ENCODE results near the gene GLP1R. TPM values are rescaled to one million over a fixed set of nuclear protein-coding genes. Genes with fewer than 3 reads are reported as not detected.

Gene GLP1R
- total RNA-seq (2021; ENCODE audit: unreplicated experiment) (not detected), Bru-seq, nascent RNA (not detected), BruChase-seq, experiment 1, labeled RNA remaining after a 6-hour chase (percentile 3 among the genes with signal in this experiment), BruChase-seq, experiment 2, labeled RNA remaining after a 2-hour chase (not detected)
- polyA plus RNA-seq (2012), result not detected in 2 replicates
- long read RNA-seq, result 0 reads

- no peak within 1 kb of the TSS for H3K4me2 ChIP-seq (ENCODE audit: low read length)
- POLR2A ChIA-PET, result no interaction called here
- TF ChIP-seq JUND (IDR thresholded peaks at IDR 0.05) (no peak), ZBTB33 (IDR thresholded peaks at IDR 0.05; ENCODE audit: extremely low read depth, insufficient replicate concordance, low read length) (no peak), SIN3A (IDR thresholded peaks at IDR 0.05; ENCODE audit: low read depth) (no peak), SP1 (IDR thresholded peaks at IDR 0.05; ENCODE audit: low read depth) (no peak), EGR1 (IDR thresholded peaks at IDR 0.05; ENCODE audit: low read depth) (no peak), CEBPB (IDR thresholded peaks at IDR 0.05; ENCODE audit: low read depth) (no peak), CTCF (IDR thresholded peaks at IDR 0.05 in 2 of 3, conservative IDR thresholded peaks at IDR 0.05 in 1 of 3; ENCODE audit: borderline replicate concordance in 1 of 3, insufficient read depth in 1 of 3, low read depth in 2 of 3, low read length in 2 of 3) (no peak), YY1 (IDR thresholded peaks at IDR 0.05; ENCODE audit: extremely low read depth, insufficient replicate concordance, low read depth, low read length) (no peak), SRF (IDR thresholded peaks at IDR 0.05; ENCODE audit: low read depth) (no peak), FOSL1 (IDR thresholded peaks at IDR 0.05; ENCODE audit: low read depth) (no peak), REST (IDR thresholded peaks at IDR 0.05; ENCODE audit: low read depth) (no peak), EZH2phosphoT487 (IDR thresholded peaks at IDR 0.05; ENCODE audit: borderline replicate concordance) (no peak), TCF7L2 (IDR thresholded peaks at IDR 0.05; ENCODE audit: borderline replicate concordance, extremely low read depth, insufficient read depth, insufficient read length) (no peak), RAD21 (IDR thresholded peaks at IDR 0.05; ENCODE audit: low read depth) (no peak), ATF3 (IDR thresholded peaks at IDR 0.05) (no peak), ELF1 (IDR thresholded peaks at IDR 0.05; ENCODE audit: borderline replicate concordance, low read depth) (no peak)
These were observed at the start of gene GLP1R for GRCh38 chr6:39048481-39049399. TSS of gene GLP1R (plus strand) at chr6:39048781. CDS start at chr6:39048841, 60 bp downstream.

More at GRCh38 chr6:39048481-39049399, at the start of gene GLP1R:
- Histone ChIP-seq H3K9me2 (ENCODE audit: insufficient read depth) (no peaks in the 10 kb centered on the region), H3K27ac (ENCODE audit: low read depth, low read length) (no peak within 1 kb of the TSS), H3K4me1 (ENCODE audit: control insufficient read depth in 1 of 2, insufficient read depth in 2 of 2, low read length in 2 of 2) (no peaks in the 10 kb centered on the region), H3K27me3 (ENCODE audit: insufficient read depth, low read length) (peaks cover 20% of the 10 kb centered on the region), H2AFZ (ENCODE audit: low read depth, low read length, poor library complexity, severe bottlenecking) (no peak within 1 kb of the TSS), H3K9me3 (ENCODE audit: control insufficient read depth in 1 of 2, insufficient read depth in 1 of 2, low read depth in 1 of 2, low read length in 2 of 2) (no peaks in the 10 kb centered on the region), H3K9ac (ENCODE audit: low read length) (no peak within 1 kb of the TSS), H3K36me3 (ENCODE audit: control insufficient read depth in 1 of 2, insufficient read depth in 2 of 2, low read length in 2 of 2) (no peaks in the 10 kb centered on the region), H3K4me3 (replicated peaks in 1 of 2; ENCODE audit: low read depth in 1 of 2, low read length in 2 of 2) (no peak within 1 kb of the TSS), H4K20me1 (ENCODE audit: insufficient read depth) (no peaks in the 10 kb centered on the region), H3K79me2 (ENCODE audit: insufficient read depth, low read length) (no peaks in the 10 kb centered on the region)
- intact Hi-C loops (cut with micrococcal nuclease), result no loop called here
- ChIA-PET RAD21 (ENCODE audit: low non-redundant PET in 1 of 2, low total read pairs in 2 of 2, uncharacterized antibody in 2 of 2, unreplicated experiment in 2 of 2) (no interaction called here), CTCF (no interaction called here)
- no peak for DNase-seq (ENCODE audit: low read depth, low spot score)
- no peak for ATAC-seq
- BruUV-seq (replicated peaks), result no TSS peak
